GM12878 (cell line): ENCODE results near the gene JPT1. TPM values are rescaled to one million over a fixed set of nuclear protein-coding genes. Genes with fewer than 3 reads are reported as not detected.

ENCODE experiments used
- ATAC-seq: fragments of 200-7000 bp; cut with Tn5 transposase; 3 replicates; pipeline ENCODE4 v1.9.1; 2020; ENCODE audit warnings: mild to moderate bottlenecking, moderate library complexity
- BruUV-seq: library from RNA; stranded (reverse); fragments of 400-500 nt; replicated peaks from 2 replicates; lab custom pipeline; 2021; lab: Mats Ljungman, UMichigan
- CTCF ChIA-PET: fragments of 300-600 bp; sonication (Branson Sonifier 250); formaldehyde crosslinking; extraction: SDS; loops from one replicate; lab custom pipeline; 2021; ENCODE audit warnings: inconsistent platforms; lab: Yijun Ruan, JAX
- POLR2A ChIA-PET: fragments of 350-600 bp; formaldehyde crosslinking; extraction: SDS; loops from one replicate; lab custom pipeline; 2021; ENCODE audit warnings: inconsistent platforms; lab: Charles Lee
- RAD21 ChIA-PET: fragments of 300-600 bp; sonication (Branson Sonifier 250); formaldehyde crosslinking; loops from one replicate; lab custom pipeline; 2023; ENCODE audit warnings: antibody characterized with exemption; ENCODE audit not compliant: unreplicated experiment; lab: Charles Lee
- SMC1A ChIA-PET: fragments of 300-600 bp; sonication (Branson Sonifier 250); formaldehyde crosslinking; loops from one replicate; lab custom pipeline; 2023; ENCODE audit not compliant: unreplicated experiment, uncharacterized antibody; lab: Charles Lee
- DNase-seq: peaks from one replicate; pipeline ENCODE4 v3.0.0-alpha.2; 2011; ENCODE audit warnings: low read depth, low spot score
- FAIRE-seq: peaks from 3 replicates; lab custom pipeline; 2011; peaks lifted over from hg19 to GRCh38; lab: Jason Lieb, UNC
- H2AFZ ChIP-seq: 2 replicates; pipeline ENCODE4 v1.6.0; 2011; ENCODE audit warnings: low read depth, low read length, control low read depth; ENCODE audit not compliant: control insufficient read depth
- H3K27ac ChIP-seq: 2 replicates; pipeline ENCODE4 v1.5.1; 2011; ENCODE audit warnings: control low read depth; ENCODE audit not compliant: control insufficient read depth, insufficient read depth
- H3K27me3 ChIP-seq, 2 experiments: replicated peaks in 1 of 2; 2 replicates each; pipeline versions ENCODE4 v1.6.0 to v1.6.1; 2011; ENCODE audit warnings: low read length in 1 of 2; ENCODE audit not compliant: control insufficient read depth in 2 of 2, insufficient read depth in 2 of 2
- H3K36me3 ChIP-seq, 2 experiments: 2 replicates each; pipeline ENCODE4 v1.5.1; 2011; ENCODE audit warnings: low read length in 1 of 2; ENCODE audit not compliant: control insufficient read depth in 2 of 2, insufficient read depth in 2 of 2
- H3K4me1 ChIP-seq: 2 replicates; pipeline ENCODE4 v1.6.1; 2011; ENCODE audit warnings: mild to moderate bottlenecking, low read length, moderate library complexity, mixed read lengths; ENCODE audit not compliant: control insufficient read depth, insufficient read depth
- H3K4me2 ChIP-seq: 2 replicates; pipeline ENCODE4 v1.6.0; 2011; ENCODE audit warnings: control low read depth; ENCODE audit not compliant: control insufficient read depth, insufficient read depth
- H3K4me3 ChIP-seq: fragments of 200-600 bp; sonication (generic); 2 replicates; pipeline ENCODE4 v1.5.1; 2016
- H3K79me2 ChIP-seq: 2 replicates; pipeline ENCODE4 v1.6.0; 2011; ENCODE audit warnings: low read length; ENCODE audit not compliant: control insufficient read depth, insufficient read depth
- H3K9ac ChIP-seq: 2 replicates; pipeline ENCODE4 v1.8.0; 2011; ENCODE audit warnings: low read length, control low read depth, mixed read lengths; ENCODE audit not compliant: control insufficient read depth, insufficient read depth
- H3K9me3 ChIP-seq: replicated peaks from 3 replicates; pipeline ENCODE4 v1.5.1; 2011; ENCODE audit warnings: mild to moderate bottlenecking, low read length; ENCODE audit not compliant: control insufficient read depth, insufficient read depth
- H4K20me1 ChIP-seq: 2 replicates; pipeline ENCODE4 v1.6.0; 2011; ENCODE audit not compliant: control insufficient read depth, insufficient read depth
- EP300 ChIP-seq, 2 experiments: fragments of 150-350 bp in 1 of 2; IDR thresholded peaks; 2 replicates each; pipeline ENCODE4 v1.6.1; 2011 to 2012; ENCODE audit warnings: low read depth in 2 of 2, low read length in 2 of 2, borderline replicate concordance in 1 of 2, improper control_type of control experiment in 1 of 2, inconsistent platforms in 1 of 2; ENCODE audit not compliant: control insufficient read depth in 1 of 2
- HDAC2 ChIP-seq: fragments of 200-600 bp; sonication (generic); IDR thresholded peaks from 2 replicates; pipeline ENCODE4 v1.6.1; 2017
- RELB ChIP-seq: fragments of 450-650 bp; IDR thresholded peaks from 2 replicates; pipeline ENCODE4 v1.6.1; 2017; ENCODE audit warnings: low read depth, mild to moderate bottlenecking, moderate library complexity
- SIX5 ChIP-seq: IDR thresholded peaks from 2 replicates; pipeline ENCODE4 v1.6.1; 2011; ENCODE audit warnings: mild to moderate bottlenecking, low read depth, low read length, moderate library complexity; ENCODE audit not compliant: severe bottlenecking
- SUPT20H ChIP-seq: IDR thresholded peaks from 2 replicates; pipeline ENCODE4 v1.6.1; 2011; ENCODE audit warnings: low read depth, mild to moderate bottlenecking, low read length, moderate library complexity, borderline replicate concordance; ENCODE audit not compliant: control insufficient read depth
- ZNF24 ChIP-seq: fragments of 450-650 bp; IDR thresholded peaks from 2 replicates; pipeline ENCODE4 v1.6.1; 2017; ENCODE audit warnings: antibody characterized with exemption, mild to moderate bottlenecking
- WGBS: methylation state at CpG from one replicate; pipeline ENCODE4 v1.1.6; 2016; ENCODE audit warnings: low lambda C conversion rate; ENCODE audit not compliant: insufficient replicate concordance, insufficient coverage; ENCODE audit errors: missing lambda C conversion rate; 5-methylcytosine and 5-hydroxymethylcytosine counted together
- in situ Hi-C: fragments of 300-500 bp; cut with MboI; formaldehyde crosslinking; loops from 9 replicates; pipeline ENCODE4 v1.14.3; 2018; ENCODE audit warnings: mixed read lengths
- intact Hi-C: fragments of 100-400 bp; cut with micrococcal nuclease; formaldehyde crosslinking; loops from one replicate; pipeline ENCODE4 v1.14.2; 2022; ENCODE audit not compliant: unreplicated experiment
- polyA plus RNA-seq, 11 experiments: library from polyadenylated mRNA; depleted of rRNA in 4 of 11; unstranded in 6 of 11; stranded (reverse) in 5 of 11; fragments of >200 nt; fragmentation: Nextera tagmentation in 4 of 11; fragmentation: Illumina TruSeq in 1 of 11; extraction: Ambion mirVana in 4 of 11; extraction: Trizol in 1 of 11; gene quantifications; 1 replicate in 1 of 11; 2 replicates in 10 of 11; pipeline versions ENCODE4 v1.2.1 to v1.2.3, GENCODE V29; 2011 to 2016; ENCODE audit warnings: inconsistent platforms in 2 of 11, missing spikeins in 2 of 11, low read depth in 1 of 11
- total RNA-seq, 4 experiments: library from RNA; depleted of rRNA in 3 of 4; stranded (reverse); fragments of >200 nt in 3 of 4; fragmentation: Illumina TruSeq in 1 of 4; extraction: Trizol in 1 of 4; gene quantifications; 2 replicates each; pipeline versions ENCODE4 v1.2.1 to v1.2.3, GENCODE V29; 2013 to 2021

JPT1 gene
- total and polyA plus RNA-seq, 10 of the 15 experiments (the other 5 are each of a cell fraction or from before 2014, with no cell fraction given), result 79.7 to 651 (median 323) TPM

GRCh38 chr17:75188614-75189013, 34.3 kb upstream of the JPT1 start:
- Histone ChIP-seq H3K4me3 (no peak overlapping the region), H3K36me3 (no peaks in the 10 kb centered on the region), H2AFZ (no peak overlapping the region), H3K9ac (no peak overlapping the region), H3K4me2 (no peak overlapping the region), H3K27ac (no peak overlapping the region), H3K4me1 (peaks cover 6% of the 10 kb centered on the region; the same call in 1 of the 2 replicates), H3K9me3 (no peaks in the 10 kb centered on the region), H3K79me2 (no peaks in the 10 kb centered on the region), H4K20me1 (no peaks in the 10 kb centered on the region), H3K27me3 (no peaks in the 10 kb centered on the region)
- SMC1A ChIA-PET, result interaction anchor here (1.0 to 1.8 kb wide), 4 partner anchors 12 to 177 kb away, joined by 3 to 11 read pairs (median 3); no protein-coding TSS in a partner anchor
- BruUV-seq, result no TSS peak
- POLR2A ChIA-PET, result interaction anchor here (1.0 to 1.5 kb wide), 2 partner anchors 57 to 87 kb away, joined by 3 to 4 read pairs; partner anchors contain the start of gene NT5C
- RAD21 ChIA-PET, result interaction anchor here (0.7 to 2.4 kb wide), 7 partner anchors 8 to 227 kb away, joined by 3 to 15 read pairs (median 4); partner anchors contain the start of gene MIF4GD
- TF ChIP-seq EP300 (IDR thresholded peaks at IDR 0.05; ENCODE audit: borderline replicate concordance in 1 of 2, control insufficient read depth in 1 of 2, low read depth in 2 of 2, low read length in 2 of 2) (no peak), ZNF24 (peak; percentile 80)
- DNase-seq (no peak), FAIRE-seq (no peak), ATAC-seq (no peak)
- intact Hi-C loops (no loop called here), in situ Hi-C loops (no loop called here)
- CTCF ChIA-PET, result interaction anchor here (0.6 to 5.9 kb wide), 10 partner anchors 14 to 233 kb away, joined by 3 to 58 read pairs (median 4); partner anchors contain the start of gene NT5C
- WGBS, result 97% methylated on average over 6 of the region's 6 CpGs

- Histone ChIP-seq H3K9ac (no peak overlapping the region), H3K9me3 (no peaks in the 10 kb centered on the region), H3K4me1 (peaks cover under 1% of the 10 kb centered on the region; the same call in 1 of the 2 replicates), H3K36me3 (peaks cover 1 to 8% of the 10 kb centered on the region in 2 experiments), H3K27me3 (no peaks in the 10 kb centered on the region), H4K20me1 (no peaks in the 10 kb centered on the region), H3K27ac (no peak overlapping the region), H3K4me3 (no peak overlapping the region), H3K79me2 (peaks cover 35% of the 10 kb centered on the region), H3K4me2 (no peak overlapping the region), H2AFZ (no peak overlapping the region)
- WGBS, result 97% methylated on average over 9 of the region's 9 CpGs
- in situ Hi-C loops (no loop called here), intact Hi-C loops (loop anchor here (5.0 kb wide), 1 partner anchor 152 kb away; no protein-coding TSS in a partner anchor)
- no peak for ATAC-seq
- SMC1A ChIA-PET, result interaction anchor here (1.1 to 2.6 kb wide), 2 partner anchors 18 to 22 kb away, joined by 3 to 10 read pairs; partner anchors contain the start of gene NUP85
- POLR2A ChIA-PET, result interaction anchor here (0.5 to 2.2 kb wide), 5 partner anchors 18 to 114 kb away, joined by 3 to 7 read pairs (median 4); no protein-coding TSS in a partner anchor
- FAIRE-seq, result peak; percentile 59
- CTCF ChIA-PET, result interaction anchor here (0.9 to 2.1 kb wide), 9 partner anchors 12 to 222 kb away, joined by 3 to 8 read pairs (median 5); partner anchors contain the start of gene MIF4GD
- BruUV-seq, result no TSS peak
- DNase-seq, result no peak
- TF ChIP-seq HDAC2 (no peak), SUPT20H (no peak), RELB (no peak), SIX5 (no peak)
- RAD21 ChIA-PET, result interaction anchor here (0.9 to 1.7 kb wide), 3 partner anchors 15 to 70 kb away, joined by 3 to 8 read pairs (median 5); no protein-coding TSS in a partner anchor
These were observed 29.9 kb upstream of the JPT1 start for GRCh38 chr17:75183999-75184884.
